Inflammatory macrophage (primary cell): ENCODE results near the gene FBXO2.

ENCODE experiments used
- DNase-seq, 2 donors: peaks; one replicate each; pipeline ENCODE4 v3.0.0-alpha.2; 2020 to 2022

The FBXO2 gene

DNA sequence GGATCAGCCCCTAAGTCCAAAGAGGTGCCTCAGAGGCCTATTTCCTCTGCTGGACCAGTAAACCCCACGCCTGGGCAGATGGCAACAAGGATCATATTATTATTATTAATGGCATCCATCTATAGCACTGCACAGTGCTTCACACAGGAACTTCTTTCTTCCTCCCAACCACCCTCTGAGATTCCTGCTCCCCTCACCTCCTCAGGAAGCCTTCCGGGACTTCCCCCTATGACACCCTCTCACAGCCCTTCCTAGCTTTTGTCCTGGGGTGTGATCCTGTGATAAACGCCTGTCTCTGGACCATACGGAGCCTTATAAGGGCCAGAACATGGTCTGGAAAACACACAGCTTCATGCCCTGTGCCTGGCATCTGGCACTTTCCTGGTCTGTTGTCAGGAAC, 3.2 kb downstream of the FBXO2 start:
- no peak for DNase-seq

DNA sequence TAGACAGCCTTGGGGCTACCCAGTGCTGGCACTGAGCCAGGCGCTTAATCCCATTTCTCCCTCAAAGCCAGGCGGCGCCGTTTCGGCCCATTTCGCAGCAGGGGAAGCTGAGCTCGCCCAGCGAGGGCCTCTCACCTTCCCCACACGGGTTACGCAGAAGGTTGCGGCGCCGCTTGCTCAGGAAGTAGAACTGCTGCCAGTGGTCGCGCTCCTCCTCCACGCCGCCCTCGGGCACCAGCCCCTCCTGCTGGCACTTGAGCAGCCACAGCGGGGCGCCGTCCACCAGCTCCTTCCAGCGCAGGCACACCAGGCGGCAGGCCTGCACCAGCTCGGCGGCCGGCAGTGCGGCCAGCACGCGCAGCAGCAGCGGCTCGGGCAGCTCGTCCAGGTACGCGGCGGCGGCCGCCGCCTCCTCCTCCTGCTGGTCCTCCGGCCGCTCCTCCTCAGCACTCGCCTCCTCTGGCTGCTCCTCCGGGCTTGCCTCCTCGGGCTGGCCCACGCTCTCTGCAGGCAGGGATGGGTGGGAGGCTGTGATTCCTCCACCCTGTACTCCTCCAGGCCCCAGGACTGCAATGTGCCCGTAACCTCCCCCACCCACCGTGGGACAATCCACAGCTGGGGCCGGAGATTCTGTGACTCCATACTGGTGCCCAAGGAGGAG, 3.8 kb downstream of the FBXO2 start:
- DNase-seq, result peak; percentile 62 to 79

- DNase-seq, result no peak
Observed at GRCh38 chr1:11649624-11650330, 4.5 kb downstream of the FBXO2 start.

DNA sequence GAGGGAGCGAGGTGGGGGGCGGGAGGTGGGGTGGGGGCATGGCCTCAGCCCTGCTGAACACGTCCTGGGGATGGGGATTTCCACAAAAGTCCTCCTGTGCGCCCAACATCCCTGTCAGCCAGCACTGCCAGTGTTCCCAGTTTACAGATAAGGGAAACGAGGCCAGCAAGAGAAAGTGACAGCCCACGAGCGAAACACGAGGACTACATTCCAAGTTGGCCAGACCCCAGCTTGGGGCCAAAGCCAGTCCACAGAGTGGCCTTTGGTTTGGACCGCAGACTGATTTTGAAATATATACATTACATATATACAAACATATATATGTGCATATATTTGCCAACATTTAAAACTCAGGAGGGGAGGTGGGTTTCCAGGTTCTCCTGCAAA, 5.0 kb downstream of the FBXO2 start:
- no peak for DNase-seq

DNA sequence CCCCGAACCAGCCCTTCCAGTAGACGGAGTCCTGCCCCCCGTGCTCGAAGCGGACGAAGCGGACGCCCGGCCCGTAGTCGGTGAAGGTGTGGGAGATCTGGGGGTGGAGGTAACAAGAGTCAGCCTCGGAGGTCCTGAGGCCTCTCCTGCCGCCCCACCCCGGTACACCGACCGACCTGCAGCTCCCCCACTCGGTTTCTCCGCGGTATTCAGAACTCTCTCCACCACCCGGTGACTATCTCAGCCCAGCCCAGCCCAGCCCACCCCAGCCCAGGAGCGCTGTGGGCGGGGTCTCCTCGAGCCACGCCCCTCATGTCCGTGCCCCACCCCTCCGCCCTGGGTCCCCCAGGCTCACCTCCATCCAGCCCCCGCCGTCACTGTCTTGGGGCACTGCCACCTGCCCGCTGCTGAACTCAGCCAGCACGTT, 5.5 kb downstream of the FBXO2 start:
- DNase-seq, result no peak

GRCh38 chr1:11648039-11648438, 6.2 kb downstream of the FBXO2 start:
- DNase-seq, result no peak

- no peak for DNase-seq
Observed at GRCh38 chr1:11647333-11647732, 6.9 kb downstream of the FBXO2 start.

DNA sequence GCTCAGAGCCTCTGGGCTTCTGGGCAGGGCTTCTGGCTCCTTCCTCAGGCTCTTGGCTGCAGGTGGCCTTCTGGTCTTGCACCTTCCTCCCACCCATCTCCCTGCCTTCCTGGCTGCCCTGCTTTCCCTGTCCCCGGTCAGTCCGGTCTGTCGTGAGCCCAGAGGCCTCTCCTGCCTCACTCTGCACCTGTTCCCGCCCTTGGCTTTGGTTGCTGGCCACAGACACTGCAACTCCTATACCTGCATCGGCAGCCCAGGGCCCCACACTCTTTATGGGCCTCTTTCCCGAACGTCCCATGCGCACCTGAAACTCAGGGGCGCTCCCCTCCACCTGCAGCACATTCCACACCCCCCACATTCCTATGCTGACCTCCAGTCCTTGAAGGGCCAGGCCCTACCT, 7.9 kb downstream of the FBXO2 start:
- no peak for DNase-seq

DNA sequence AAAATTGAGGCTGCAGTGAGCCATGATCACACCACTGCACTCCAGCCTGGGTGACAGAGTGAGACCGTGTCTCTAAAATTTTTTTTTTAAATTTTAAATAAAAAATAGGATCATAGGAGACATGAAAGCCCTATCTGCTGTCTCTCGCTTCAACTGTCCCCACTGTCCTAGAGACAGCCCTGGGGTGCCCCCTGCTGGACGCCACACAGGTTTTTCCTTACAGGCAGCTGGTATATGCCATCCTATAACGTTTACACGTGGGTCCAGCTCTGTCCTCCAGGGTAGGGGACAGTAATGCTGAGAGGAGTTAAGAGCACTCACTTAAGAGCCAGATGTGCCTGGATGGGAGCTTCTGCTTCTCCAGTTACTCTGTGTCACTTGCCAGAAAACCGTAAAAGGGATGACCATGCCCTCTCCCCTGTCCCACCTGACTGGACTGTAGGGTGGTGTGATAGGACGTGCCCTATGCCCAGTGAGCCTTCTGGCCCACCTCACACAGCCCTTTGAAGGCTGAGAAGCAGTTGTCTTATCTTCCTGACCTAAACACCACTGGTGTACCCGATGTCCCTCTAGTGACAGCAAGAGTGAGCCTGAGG, 8.5 kb downstream of the FBXO2 start:
- peak; percentile 73 to 86 for DNase-seq

DNA sequence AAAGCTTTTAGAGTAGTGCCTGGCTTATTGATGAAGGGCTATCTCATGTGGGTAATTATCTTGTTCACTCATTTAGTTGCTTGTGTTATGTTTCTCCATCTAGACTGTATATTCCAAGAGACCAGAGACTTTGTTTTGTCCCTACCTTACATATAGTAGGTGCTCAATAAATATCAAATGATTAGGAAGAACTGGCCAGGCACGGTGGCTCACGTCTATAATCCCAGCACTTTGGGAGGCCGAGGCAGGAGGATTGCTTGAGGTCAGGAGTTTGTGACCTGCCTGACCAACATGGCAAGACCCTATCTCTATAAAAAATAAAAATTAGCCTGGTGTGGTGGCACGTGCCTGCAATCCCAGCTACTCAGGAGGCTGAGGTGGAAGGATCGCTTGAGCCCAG, 9.0 kb downstream of the FBXO2 start:
- DNase-seq, result no peak

DNA sequence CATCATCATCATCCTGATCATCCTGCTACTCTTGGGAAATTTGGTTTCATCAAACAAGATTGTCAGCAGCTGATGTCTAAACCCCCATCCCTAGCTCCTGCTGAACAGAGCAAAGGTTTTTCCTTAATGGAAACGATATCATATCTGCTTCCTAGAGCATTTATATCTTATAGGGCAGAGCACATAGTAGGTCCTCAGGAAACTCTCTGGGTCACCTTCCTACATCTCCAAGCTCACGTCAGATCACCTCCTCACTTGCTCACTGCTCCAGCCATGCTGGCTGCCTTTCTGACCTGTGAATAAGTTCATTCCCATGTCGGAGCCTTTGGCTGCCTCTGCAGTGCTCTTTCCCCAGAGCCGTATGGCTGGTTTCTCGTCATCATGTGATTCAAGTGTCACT, 10.4 kb downstream of the FBXO2 start:
- DNase-seq, result no peak

- peak; percentile 75 for DNase-seq
Observed at GRCh38 chr1:11642418-11643017, 11.7 kb downstream of the FBXO2 start.

DNA sequence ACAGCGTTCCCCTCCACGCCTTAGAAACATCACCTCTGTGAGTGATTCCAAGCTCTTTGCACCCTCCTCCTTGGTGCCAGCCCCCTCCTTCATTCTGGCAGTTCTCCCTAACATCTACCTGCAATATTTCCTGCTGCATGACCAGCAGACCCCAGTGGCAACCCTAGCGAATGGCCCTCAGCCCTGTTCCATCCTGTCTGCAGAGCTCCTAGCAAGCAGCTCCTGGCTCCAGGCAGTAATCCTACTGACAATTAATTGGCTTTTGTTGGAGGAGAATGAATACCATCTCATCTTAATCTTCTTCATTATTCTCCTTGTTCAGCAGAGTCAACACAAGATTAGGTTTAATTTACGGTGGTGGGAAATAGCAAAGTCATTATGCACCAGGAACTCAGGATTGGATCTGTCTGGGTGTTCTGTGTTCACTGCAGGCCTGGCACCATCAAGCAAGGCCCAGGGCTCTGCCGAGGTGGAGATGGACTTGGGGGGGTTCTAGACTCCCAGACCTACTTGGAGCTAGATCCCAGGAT, 12.4 kb downstream of the FBXO2 start:
- no peak for DNase-seq

- DNase-seq, result no peak
Observed at GRCh38 chr1:11640944-11641343, 13.3 kb downstream of the FBXO2 start.

- DNase-seq, result no peak
Observed at GRCh38 chr1:11640101-11640500, 14.1 kb downstream of the FBXO2 start.

DNA sequence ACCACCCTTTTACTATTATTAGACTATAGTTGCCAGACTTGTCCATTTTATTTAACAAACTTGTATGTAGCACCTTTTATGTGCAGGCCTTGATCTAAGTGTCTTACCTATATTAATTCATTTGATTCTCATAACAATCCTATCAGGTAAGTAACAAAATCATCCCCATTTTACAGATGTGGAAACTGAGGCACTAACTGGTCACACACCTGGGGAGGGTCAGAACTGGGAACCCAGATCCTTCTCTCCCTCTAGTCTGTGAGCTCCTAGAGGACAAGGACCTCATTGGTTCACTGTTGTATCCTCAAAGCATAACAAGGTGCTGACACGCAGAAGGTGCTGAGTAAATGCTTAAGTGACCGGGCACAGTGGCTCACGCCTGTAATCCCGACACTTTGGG, 14.9 kb downstream of the FBXO2 start:
- no peak for DNase-seq

DNA sequence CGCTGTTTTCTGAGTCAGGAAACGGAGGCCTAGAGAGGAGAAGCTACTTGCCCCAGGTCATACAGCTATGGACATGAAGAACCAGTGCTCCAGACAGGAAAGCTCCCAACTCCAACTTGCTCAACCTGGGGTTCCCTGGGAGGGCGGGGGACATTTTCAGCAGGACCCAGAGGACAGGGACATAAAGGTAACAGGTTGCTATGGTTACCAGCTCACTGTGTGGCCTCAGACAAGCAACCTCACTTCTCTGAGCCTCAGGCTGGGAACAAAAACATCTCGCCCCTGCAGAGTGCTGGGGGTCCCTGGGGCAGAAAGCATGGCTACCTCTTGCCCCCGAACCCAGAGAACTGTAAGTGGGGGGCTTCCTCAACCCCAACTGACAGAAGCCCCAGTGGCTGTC, 16.1 kb downstream of the FBXO2 start:
- DNase-seq, result no peak

GRCh38 chr1:11634365-11635192, 19.6 kb downstream of the FBXO2 start:
- no peak for DNase-seq

- no peak for DNase-seq
Observed at GRCh38 chr1:11629184-11630016, 24.8 kb downstream of the FBXO2 start.

- DNase-seq, result no peak
Observed at GRCh38 chr1:11628767-11629166, 25.5 kb downstream of the FBXO2 start.

DNA sequence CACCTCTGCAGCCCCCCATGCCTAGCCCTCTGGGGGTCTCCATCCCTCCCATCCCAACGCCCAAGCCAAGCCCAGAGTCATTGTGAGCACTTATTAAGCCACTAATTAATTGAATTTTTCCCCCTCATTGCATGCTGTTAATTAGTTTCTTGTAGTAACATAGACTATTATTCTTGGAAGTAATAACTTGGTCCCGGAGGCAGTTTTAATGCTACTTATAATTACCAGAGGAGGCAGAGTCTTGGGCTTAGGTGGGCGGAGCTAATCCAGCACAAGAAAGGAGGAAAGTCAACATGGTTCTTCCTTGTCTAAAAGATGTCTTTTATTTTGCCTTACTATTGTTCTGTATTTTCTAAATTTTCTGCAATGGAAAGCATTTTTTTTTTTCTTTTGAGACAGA, 27.7 kb downstream of the FBXO2 start:
- no peak for DNase-seq

GRCh38 chr1:11623702-11624101, 30.5 kb downstream of the FBXO2 start:
- DNase-seq, result no peak
